T-helper 1 cell treated with Interleukin-12 subunit alpha and Interleukin-12 subunit beta and Interleukin-4 antibody, amounts not matched to agents 30 ng/mL and 1 ng/mL, for 36 hours (primary cell): Measurements from ENCODE around the gene OBI1. TPM values are rescaled to one million over a fixed set of nuclear protein-coding genes. Genes with fewer than 3 reads are reported as not detected.

Experiments used
- intact Hi-C: fragments of 100-400 bp; cut with micrococcal nuclease; formaldehyde crosslinking; loops from one replicate; pipeline ENCODE4 v1.15.1; 2024
- total RNA-seq: library from RNA; stranded (reverse); gene quantifications from 2 replicates; pipeline ENCODE4 v1.2.3, GENCODE V29; 2022

The OBI1 gene
- 17.6 and 17.8 TPM in 2 replicates for total RNA-seq

GRCh38 chr13:78658630-78659449 is at the start of gene OBI1:
Gene OBI1 (minus strand): TSS chr13:78659155. CDS start chr13:78659120, 35 bp downstream.
- intact Hi-C loops: loop anchor here (1.0 to 10.0 kb wide), 11 partner anchors 18 to 1774 kb away; partner anchors contain the start of genes KCTD12, MYCBP2, NDFIP2 and POU4F1

- intact Hi-C loops: no loop called here
Measured at GRCh38 chr13:78701383-78701782, 42.4 kb upstream of the OBI1 start.

GRCh38 chr13:78700121-78700910 is 41.4 kb upstream of the OBI1 start:
- intact Hi-C loops: no loop called here

- intact Hi-C loops: no loop called here
Measured at GRCh38 chr13:78689011-78689410, 30.1 kb upstream of the OBI1 start.

- intact Hi-C loops: no loop called here
Measured at GRCh38 chr13:78686461-78686860, 27.5 kb upstream of the OBI1 start.

GRCh38 chr13:78680576-78681350 is 21.8 kb upstream of the OBI1 start:
- intact Hi-C loops: no loop called here

- intact Hi-C loops: no loop called here
Measured at GRCh38 chr13:78680115-78680561, 21.2 kb upstream of the OBI1 start.

GRCh38 chr13:78679329-78679728 is 20.4 kb upstream of the OBI1 start:
- intact Hi-C loops: no loop called here

- intact Hi-C loops: no loop called here
Measured at GRCh38 chr13:78675112-78675511, 16.2 kb upstream of the OBI1 start.

GRCh38 chr13:78674638-78675037 is 15.7 kb upstream of the OBI1 start:
- intact Hi-C loops: no loop called here

GRCh38 chr13:78662467-78662866 is 3.5 kb upstream of the OBI1 start:
- intact Hi-C loops: no loop called here

GRCh38 chr13:78660495-78660857 is 1.5 kb upstream of the OBI1 start:
- intact Hi-C loops: no loop called here

- intact Hi-C loops: loop anchor here (1.0 to 10.0 kb wide), 11 partner anchors 19 to 1775 kb away; partner anchors contain the start of genes KCTD12, MYCBP2, NDFIP2 and POU4F1
Measured at GRCh38 chr13:78659732-78660494, 958 bp upstream of the OBI1 start.

- intact Hi-C loops: loop anchor here (1.0 to 10.0 kb wide), 11 partner anchors 19 to 1775 kb away; partner anchors contain the start of genes KCTD12, MYCBP2, NDFIP2 and POU4F1
Measured at GRCh38 chr13:78659450-78659730, 435 bp upstream of the OBI1 start.

GRCh38 chr13:78657699-78658629 is 991 bp downstream of the OBI1 start:
- intact Hi-C loops: loop anchor here (2.0 to 10.0 kb wide), 7 partner anchors 17 to 1773 kb away; partner anchors contain the start of genes KCTD12, MYCBP2 and NDFIP2

GRCh38 chr13:78655906-78656305 is 3.0 kb downstream of the OBI1 start:
- intact Hi-C loops: loop anchor here (5.0 to 10.0 kb wide), 4 partner anchors 669 to 1771 kb away; partner anchors contain the start of genes KCTD12 and NDFIP2

- intact Hi-C loops: loop anchor here (5.0 to 10.0 kb wide), 4 partner anchors 670 to 1770 kb away; partner anchors contain the start of genes KCTD12 and NDFIP2
Measured at GRCh38 chr13:78655007-78655406, 3.9 kb downstream of the OBI1 start.

- intact Hi-C loops: loop anchor here (10.0 kb wide), 2 partner anchors 672 to 1768 kb away; partner anchors contain the start of gene KCTD12
Measured at GRCh38 chr13:78652651-78653050, 6.3 kb downstream of the OBI1 start.

GRCh38 chr13:78650717-78651083 is 8.3 kb downstream of the OBI1 start:
- intact Hi-C loops: loop anchor here (10.0 kb wide), 2 partner anchors 674 to 1766 kb away; partner anchors contain the start of gene KCTD12
